Subcutaneous adipose tissue (tissue), 4 donors: ENCODE data around the gene CYP19A1. TPM values are rescaled to one million over a fixed set of nuclear protein-coding genes. Genes with fewer than 3 reads are reported as not detected.

Source experiments
- CTCF ChIP-seq: fragments of 450-650 bp; IDR thresholded peaks from one replicate; pipeline ENCODE4 v1.5.1; 2016; ENCODE audit warnings: low read depth, mild to moderate bottlenecking, control low read depth, antibody characterized with exemption, moderate library complexity
- total RNA-seq, 4 donors: library from RNA; depleted of rRNA; stranded (reverse); fragments of >200 nt; gene quantifications; one replicate each; pipeline ENCODE4 v1.1.0, GENCODE V29; 2016

The CYP19A1 gene
- 10 to 100 TPM in 2 of 4 donors, 1 to 10 TPM in 1, under 1 TPM in 1; 0.75 to 16.7 (median 8.3) TPM for total RNA-seq

DNA sequence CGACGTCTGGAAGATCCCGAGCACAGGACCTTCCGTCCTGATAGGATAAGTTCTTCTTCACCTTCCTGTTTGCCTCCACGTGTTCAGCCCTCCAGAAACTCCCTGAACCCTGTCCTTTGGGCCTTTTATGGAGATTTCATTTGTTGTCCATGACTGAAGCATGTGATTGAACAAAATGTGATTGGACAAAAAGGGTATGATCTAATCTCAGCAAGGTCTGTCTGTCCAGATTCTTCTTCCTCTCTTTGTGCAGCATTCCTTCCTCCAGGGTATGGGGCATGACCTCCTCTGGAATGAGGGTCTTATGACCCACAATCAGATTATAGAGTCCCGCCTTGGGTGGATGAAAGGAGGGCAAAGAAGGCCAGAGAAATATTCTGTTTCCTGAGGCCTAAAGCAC, at the start of gene CYP19A1:
CYP19A1 (minus strand) TSS at position 101 of the 400 bp plus-strand sequence. CDS start 95,684 bp downstream, outside the sequence.
- TF ChIP-seq CTCF = no peak

DNA sequence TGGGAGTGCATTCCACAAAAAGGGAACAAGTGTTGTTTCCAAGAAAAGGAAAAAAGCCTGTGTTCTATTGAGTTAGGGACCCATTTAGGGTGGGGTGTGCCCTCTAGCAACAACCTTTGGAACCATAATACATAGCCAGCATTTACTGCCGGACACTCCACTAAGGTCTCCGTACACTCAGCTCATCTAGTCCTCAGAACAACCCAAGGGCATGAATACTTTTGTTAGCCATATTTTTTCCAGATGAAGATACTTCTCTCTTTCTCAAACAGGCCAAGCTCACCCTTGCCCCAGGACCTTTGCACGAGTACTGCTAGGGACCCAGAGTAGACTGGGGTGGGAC, 49.3 kb upstream of the CYP19A1 start:
- no peak for TF ChIP-seq CTCF

DNA sequence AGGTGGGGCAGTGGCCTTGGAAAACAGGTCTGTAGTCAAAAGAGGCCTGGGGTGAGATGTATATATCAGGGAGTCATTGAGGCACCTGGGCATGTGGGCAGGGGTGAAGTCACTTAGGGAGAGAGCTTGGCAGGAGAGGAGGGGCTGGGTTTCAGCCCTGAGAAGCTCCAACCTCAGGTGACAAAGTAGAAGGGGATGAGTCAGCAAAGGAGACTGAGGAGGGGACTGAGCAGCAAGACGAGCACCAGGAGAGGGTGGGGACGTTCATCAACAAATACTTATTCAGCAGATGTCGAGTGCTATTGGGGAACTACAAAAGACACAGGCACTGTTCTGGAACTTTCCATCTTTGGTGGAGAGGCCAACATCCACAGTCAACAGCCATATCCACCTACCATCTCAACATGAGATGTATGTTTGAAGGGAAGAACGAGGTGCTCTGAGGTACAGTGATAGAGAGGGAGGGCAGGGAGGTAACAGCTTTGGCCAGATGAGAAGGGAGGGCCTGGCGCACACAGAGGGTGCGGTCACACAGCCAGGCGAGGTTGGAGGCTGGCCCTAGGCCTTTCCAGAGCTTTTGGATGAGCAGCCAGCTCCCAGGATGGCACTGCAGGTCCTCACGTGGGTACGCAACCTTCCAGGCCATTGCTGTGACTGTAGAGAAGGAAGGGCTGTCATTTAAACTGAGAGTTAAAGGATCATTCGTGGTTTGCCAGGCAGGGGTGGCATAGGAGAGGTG, 48.7 kb upstream of the CYP19A1 start:
- TF ChIP-seq CTCF = no peak

DNA sequence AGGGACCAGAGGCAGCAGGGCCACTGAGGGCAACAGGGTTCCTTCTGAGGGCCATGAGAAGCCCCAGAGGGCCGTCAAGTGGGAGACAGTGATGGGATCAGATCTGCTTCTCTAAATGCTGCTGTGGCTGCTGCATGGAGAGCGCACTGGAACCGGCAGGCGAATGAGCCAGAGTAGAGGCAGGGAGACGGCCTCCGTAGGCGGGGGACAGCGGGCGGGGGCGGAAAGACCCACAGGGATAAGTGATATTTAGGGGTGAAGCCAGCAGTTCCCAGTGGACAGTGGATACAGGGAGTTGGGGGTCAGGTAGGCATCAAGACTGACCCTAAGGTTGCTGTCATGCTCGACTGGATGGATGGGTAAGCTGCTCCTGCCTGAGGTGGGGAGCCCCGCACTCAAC, 48.1 kb upstream of the CYP19A1 start:
- no peak for TF ChIP-seq CTCF

- no peak for TF ChIP-seq CTCF
Measured at GRCh38 chr15:51386029-51386428, 47.6 kb upstream of the CYP19A1 start.

GRCh38 chr15:51382787-51383186, 44.4 kb upstream of the CYP19A1 start:
- TF ChIP-seq CTCF = no peak

DNA sequence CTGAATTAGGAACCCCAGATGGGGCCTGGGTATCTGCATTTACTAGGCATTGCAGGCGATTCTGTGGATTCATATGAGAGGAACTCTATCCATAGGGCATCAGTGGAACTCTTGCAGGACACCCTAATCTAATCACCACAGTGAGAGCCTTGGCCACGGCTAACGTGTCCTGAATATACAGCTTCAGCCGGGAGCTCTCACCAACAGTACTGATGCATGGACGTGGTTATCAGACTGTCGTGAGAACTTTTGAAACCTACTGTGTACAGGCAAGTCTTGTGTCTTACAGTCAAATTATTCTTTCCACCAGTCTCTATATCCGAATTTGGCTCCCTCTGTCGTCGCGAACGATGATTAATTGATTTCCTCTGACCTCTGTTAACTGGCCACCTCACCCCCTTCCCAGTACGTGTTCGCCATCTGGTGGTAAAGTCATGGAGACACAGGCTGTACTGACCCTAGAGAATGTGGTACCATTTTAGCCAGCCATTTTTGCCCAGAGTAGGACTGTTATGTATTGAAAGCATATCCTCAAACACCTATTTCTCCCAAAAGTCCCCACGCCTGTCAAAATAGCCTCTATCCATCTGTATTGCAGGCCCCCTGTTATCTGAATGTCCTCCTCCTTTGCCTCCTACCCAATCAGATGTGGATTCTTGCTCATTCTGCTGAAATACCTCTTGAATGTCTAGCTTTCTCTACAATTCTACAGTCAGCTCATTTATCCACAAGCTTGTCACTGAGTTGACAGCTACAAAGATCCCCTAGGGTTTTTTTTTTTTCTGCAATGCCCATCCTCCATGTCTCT, 42.8 kb upstream of the CYP19A1 start:
- TF ChIP-seq CTCF = no peak
